GM23338 (cell line): ENCODE results near the gene GNAZ. TPM values are rescaled to one million over a fixed set of nuclear protein-coding genes. Genes with fewer than 3 reads are reported as not detected.

Source experiments
- ETS1 ChIP-seq: IDR thresholded peaks from 2 replicates; pipeline ENCODE4 v1.6.1; 2016; ENCODE audit warnings: antibody characterized with exemption
- JUNB ChIP-seq: IDR thresholded peaks from one replicate; pipeline ENCODE4 v1.6.1; 2016; ENCODE audit warnings: antibody characterized with exemption; ENCODE audit not compliant: unreplicated experiment
- NANOG ChIP-seq: IDR thresholded peaks from 2 replicates; pipeline ENCODE4 v1.6.1; 2016; ENCODE audit warnings: antibody characterized with exemption, borderline replicate concordance
- POLR2AphosphoS5 ChIP-seq: IDR thresholded peaks from 2 replicates; pipeline ENCODE4 v1.6.1; 2016; ENCODE audit warnings: antibody characterized with exemption, low read depth
- REST ChIP-seq: IDR thresholded peaks from one replicate; pipeline ENCODE4 v1.6.1; 2018; ENCODE audit warnings: antibody characterized with exemption; ENCODE audit not compliant: unreplicated experiment
- STAT1 ChIP-seq: IDR thresholded peaks from one replicate; pipeline ENCODE4 v1.6.1; 2016; ENCODE audit warnings: antibody characterized with exemption; ENCODE audit not compliant: unreplicated experiment
- ZNF114 ChIP-seq: fragments of 250-450 bp; sonication (Bioruptor Pico); IDR thresholded peaks from 2 replicates; pipeline ENCODE4 v1.5.0; 2020; ENCODE audit warnings: mild to moderate bottlenecking, moderate library complexity
- ZNF331 ChIP-seq: fragments of 250-450 bp; sonication (Bioruptor Pico); IDR thresholded peaks from 2 replicates; pipeline ENCODE4 v1.5.0; 2020; ENCODE audit warnings: low read depth, mild to moderate bottlenecking, moderate library complexity
- ZNF462 ChIP-seq: fragments of 250-450 bp; sonication (Bioruptor Pico); IDR thresholded peaks from 2 replicates; pipeline ENCODE4 v1.5.0; 2020; ENCODE audit warnings: mild to moderate bottlenecking, moderate library complexity
- polyA plus RNA-seq: library from polyadenylated mRNA; unstranded; fragments of >200 nt; fragmentation: Nextera tagmentation; extraction: Ambion mirVana; gene quantifications from 2 replicates; pipeline ENCODE4 v1.2.1, GENCODE V29; 2016
- total RNA-seq: library from RNA; depleted of rRNA; stranded (reverse); fragments of >200 nt; shearing (Covaris generic); gene quantifications from 2 replicates; pipeline ENCODE4 v1.2.3, GENCODE V29; 2014

Gene GNAZ
- total and polyA plus RNA-seq, 2 experiments from 2014 or later = 2.9 to 11.1 TPM

- TF ChIP-seq ZNF462 (CRISPR knock-in tag) = no peak
- TF ChIP-seq POLR2AphosphoS5 = no peak
- no peak for TF ChIP-seq ZNF331 (CRISPR knock-in tag)
- TF ChIP-seq ZNF114 (CRISPR knock-in tag) = no peak
- no peak for TF ChIP-seq NANOG
- no peak for TF ChIP-seq REST
- TF ChIP-seq ETS1 = no peak
- no peak for TF ChIP-seq STAT1
- TF ChIP-seq JUNB = no peak
These were observed 72.8 kb downstream of the GNAZ start (continued) for GRCh38 chr22:23143119-23143518.
